ENCODE results near the gene RNASEH1.

RNASEH1 gene

GRCh38 chr2:3558205-3559014 lies at the start of gene RNASEH1:
RNASEH1 (minus strand) TSS chr2:3558333; CDS start chr2:3558260, 73 bp downstream.
- TF ChIP-seq GATA3 (IDR thresholded peaks at IDR 0.05; ENCODE audit: low read depth, low read length) (no peak), GATA2 (IDR thresholded peaks at IDR 0.05; ENCODE audit: low read depth, low read length) (no peak)

- TF ChIP-seq GATA2 (IDR thresholded peaks at IDR 0.05; ENCODE audit: low read depth, low read length): no peak; the same call in 1 of the 2 replicates
- no peak for TF ChIP-seq GATA3 (IDR thresholded peaks at IDR 0.05; ENCODE audit: low read depth, low read length)
Observed at GRCh38 chr2:3606370-3607201, 48.5 kb upstream of the RNASEH1 start.

GRCh38 chr2:3606028-3606369 lies 47.9 kb upstream of the RNASEH1 start:
- no peak for TF ChIP-seq GATA2 (IDR thresholded peaks at IDR 0.05; ENCODE audit: low read depth, low read length)
- TF ChIP-seq GATA3 (IDR thresholded peaks at IDR 0.05; ENCODE audit: low read depth, low read length): no peak

- TF ChIP-seq GATA3 (IDR thresholded peaks at IDR 0.05; ENCODE audit: low read depth, low read length) (no peak), GATA2 (IDR thresholded peaks at IDR 0.05; ENCODE audit: low read depth, low read length) (no peak)
Observed at GRCh38 chr2:3604991-3605961, 47.1 kb upstream of the RNASEH1 start.

GRCh38 chr2:3604207-3604877 lies 46.2 kb upstream of the RNASEH1 start:
- peak; percentile 64 for TF ChIP-seq GATA2 (IDR thresholded peaks at IDR 0.05; ENCODE audit: low read depth, low read length)
- no peak for TF ChIP-seq GATA3 (IDR thresholded peaks at IDR 0.05; ENCODE audit: low read depth, low read length)

- TF ChIP-seq GATA2 (IDR thresholded peaks at IDR 0.05; ENCODE audit: low read depth, low read length) (no peak), GATA3 (IDR thresholded peaks at IDR 0.05; ENCODE audit: low read depth, low read length) (no peak)
Observed at GRCh38 chr2:3603536-3604206, 45.5 kb upstream of the RNASEH1 start.

- TF ChIP-seq GATA3 (IDR thresholded peaks at IDR 0.05; ENCODE audit: low read depth, low read length): no peak
- TF ChIP-seq GATA2 (IDR thresholded peaks at IDR 0.05; ENCODE audit: low read depth, low read length): no peak
Observed at GRCh38 chr2:3602553-3603339, 44.6 kb upstream of the RNASEH1 start.

- TF ChIP-seq GATA3 (IDR thresholded peaks at IDR 0.05; ENCODE audit: low read depth, low read length): no peak
- no peak for TF ChIP-seq GATA2 (IDR thresholded peaks at IDR 0.05; ENCODE audit: low read depth, low read length)
Observed at GRCh38 chr2:3601561-3602271, 43.6 kb upstream of the RNASEH1 start.

GRCh38 chr2:3600256-3600855 lies 42.2 kb upstream of the RNASEH1 start:
- TF ChIP-seq GATA2 (IDR thresholded peaks at IDR 0.05; ENCODE audit: low read depth, low read length) (no peak), GATA3 (IDR thresholded peaks at IDR 0.05; ENCODE audit: low read depth, low read length) (no peak)

- TF ChIP-seq GATA3 (IDR thresholded peaks at IDR 0.05; ENCODE audit: low read depth, low read length) (no peak), GATA2 (IDR thresholded peaks at IDR 0.05; ENCODE audit: low read depth, low read length) (no peak)
Observed at GRCh38 chr2:3598912-3599854, 41.0 kb upstream of the RNASEH1 start.
